Stomach (tissue), 9 donors: ENCODE data around the gene PAMR1. TPM values are rescaled to one million over a fixed set of nuclear protein-coding genes. Genes with fewer than 3 reads are reported as not detected.
A peak's percentile ranks its signal among the peaks of the same experiment; 100 is the strongest.

Experiments used
- DNase-seq, 2 donors: peaks; one replicate each; pipeline versions ENCODE4 v3.0.0 to v3.0.0-alpha.2; 2013 to 2019
- H3K27ac ChIP-seq, 5 donors: fragments of 200-600 bp in 4 of 5; sonication (generic) in 4 of 5; one replicate each; pipeline ENCODE4 v1.5.1; 2013 to 2019; ENCODE audit warnings: mild to moderate bottlenecking in 1 of 5, moderate library complexity in 1 of 5
- H3K27me3 ChIP-seq, 3 donors: fragments of 200-600 bp; sonication (generic); one replicate each; pipeline ENCODE4 v1.5.1; 2017 to 2019; ENCODE audit warnings: mixed run types in 1 of 3
- H3K36me3 ChIP-seq, 4 donors: fragments of 200-600 bp; sonication (generic); 1 replicate in 3 of 4; 2 replicates in 1 of 4; pipeline ENCODE4 v1.5.1; 2016 to 2019
- H3K4me1 ChIP-seq, 4 donors: fragments of 200-600 bp; sonication (generic); one replicate each; pipeline ENCODE4 v1.5.1; 2016 to 2019
- H3K4me3 ChIP-seq, 4 donors: fragments of 200-600 bp; sonication (generic) in 3 of 4; one replicate each; pipeline ENCODE4 v1.5.1; 2016 to 2019; ENCODE audit warnings: mild to moderate bottlenecking in 1 of 4
- H3K9me3 ChIP-seq, 4 donors: fragments of 200-600 bp; sonication (generic); one replicate each; pipeline ENCODE4 v1.5.1; 2016 to 2019
- CTCF ChIP-seq, 7 experiments: fragments of 450-650 bp in 4 of 7; fragments of 200-600 bp in 3 of 7; sonication (generic) in 3 of 7; IDR thresholded peaks; one replicate each; pipeline ENCODE4 v1.5.1; 2016 to 2019; ENCODE audit warnings: antibody characterized with exemption in 7 of 7, control low read depth in 2 of 7, mild to moderate bottlenecking in 1 of 7
- EP300 ChIP-seq: sonication (generic); formaldehyde crosslinking; IDR thresholded peaks from one replicate; pipeline ENCODE4 v1.6.1; 2017; ENCODE audit warnings: antibody characterized with exemption
- POLR2A ChIP-seq, 4 donors: fragments of 450-650 bp; IDR thresholded peaks; one replicate each; pipeline ENCODE4 v1.6.1; 2016; ENCODE audit warnings: antibody characterized with exemption in 4 of 4, control low read depth in 2 of 4, mild to moderate bottlenecking in 1 of 4, moderate library complexity in 1 of 4
- POLR2AphosphoS5 ChIP-seq, 3 donors: sonication (generic); formaldehyde crosslinking; IDR thresholded peaks; one replicate each; pipeline ENCODE4 v1.6.1; 2016; ENCODE audit warnings: antibody characterized with exemption in 3 of 3
- WGBS, 5 donors: extraction: QIAGEN DNeasy Blood & Tissue Kit in 3 of 5; methylation state at CpG; one replicate each; pipeline versions ENCODE4 v1.1.5 to v1.1.7; 2013 to 2018; 5-methylcytosine and 5-hydroxymethylcytosine counted together
- intact Hi-C: fragments of 100-400 bp; cut with DNase I; formaldehyde crosslinking; loops from one replicate; pipeline ENCODE4 v1.15.1; 2023; ENCODE audit warnings: low total_unique reads
- polyA plus RNA-seq, 3 donors: library from polyadenylated mRNA; stranded (reverse); fragments of 200-250 nt; gene quantifications; one replicate each; pipeline ENCODE4 v1.2.3, GENCODE V29; 2013
- total RNA-seq, 5 donors: library from RNA; depleted of rRNA; stranded (reverse); fragments of >200 nt; gene quantifications; one replicate each; pipeline versions ENCODE4 v1.1.0 to v1.2.3, GENCODE V29; 2014 to 2016
- donor health status: healthy with polysubstance abuse.
- donor health status: Bipolar disorder and iron deficiency.
- donor health status: healthy.

Gene PAMR1
- total and polyA plus RNA-seq, 8 donors = under 0.01 to 26.8 (median 0.58) TPM; not detected in 1

GRCh38 chr11:35419830-35420333 lies 105.5 kb downstream of the PAMR1 start:
- WGBS, 5 donors = 1 to 5% (median 2%) methylated on average over 18 to 41 of the region's 41 CpGs
- H3K27ac ChIP-seq = no peak overlapping the region
- intact Hi-C loops = no loop called here
- peaks cover 0 to 83% (median 36%) of the 10 kb centered on the region in 3 donors for H3K27me3 ChIP-seq
- no peaks in the 10 kb centered on the region for H3K9me3 ChIP-seq
- TF ChIP-seq POLR2AphosphoS5 (IDR thresholded peaks at IDR 0.05) = no peak
- no peak for TF ChIP-seq CTCF (IDR thresholded peaks at IDR 0.05)
- H3K4me1 ChIP-seq = peaks cover 18 to 27% (median 25%) of the 10 kb centered on the region in 4 donors
- peak overlapping the region; percentile 51 to 70 (median 60) for H3K4me3 ChIP-seq
- H3K36me3 ChIP-seq = no peaks in the 10 kb centered on the region
- peak in 1 of 2 donors; percentile 51 for DNase-seq

- peak within 1 kb of the TSS; percentile 51 to 70 (median 60) for H3K4me3 ChIP-seq
- intact Hi-C loops = no loop called here
- H3K4me1 ChIP-seq = peaks cover 18 to 27% (median 25%) of the 10 kb centered on the region in 4 donors
- no peak within 1 kb of the TSS for H3K27ac ChIP-seq
- H3K36me3 ChIP-seq = no peaks in the 10 kb centered on the region
- peak in 1 of 2 donors; percentile 75 for DNase-seq
- peaks cover 0 to 85% (median 36%) of the 10 kb centered on the region in 3 donors for H3K27me3 ChIP-seq
- TF ChIP-seq EP300 (no peak), POLR2AphosphoS5 (IDR thresholded peaks at IDR 0.05) (no peak), POLR2A (IDR thresholded peaks at IDR 0.05) (no peak), CTCF (IDR thresholded peaks at IDR 0.05) (no peak)
- 0 to 2% (median 1%) methylated on average over 30 to 71 of the region's 71 CpGs for WGBS, 5 donors
- H3K9me3 ChIP-seq = no peaks in the 10 kb centered on the region
Measured at GRCh38 chr11:35419184-35419829, 106.1 kb downstream of the PAMR1 start, which contains the start of gene SLC1A2. SLC1A2 (minus strand) TSS chr11:35419558; CDS start chr11:35418966, 592 bp downstream.

- H3K9me3 ChIP-seq = no peaks in the 10 kb centered on the region
- TF ChIP-seq CTCF (IDR thresholded peaks at IDR 0.05) (no peak), EP300 (no peak), POLR2AphosphoS5 (IDR thresholded peaks at IDR 0.05) (no peak), POLR2A (IDR thresholded peaks at IDR 0.05) (no peak)
- WGBS, 5 donors = 5 to 19% (median 9%) methylated on average over 55 to 69 of the region's 69 CpGs
- no peaks in the 10 kb centered on the region for H3K36me3 ChIP-seq
- peak overlapping the region; percentile 51 to 70 (median 60) for H3K4me3 ChIP-seq
- peaks cover 18 to 27% (median 25%) of the 10 kb centered on the region in 4 donors for H3K4me1 ChIP-seq
- H3K27me3 ChIP-seq = peaks cover 0 to 81% (median 36%) of the 10 kb centered on the region in 3 donors
- intact Hi-C loops = no loop called here
- no peak overlapping the region for H3K27ac ChIP-seq
- DNase-seq = peak in 1 of 2 donors; percentile 60
Measured at GRCh38 chr11:35418282-35419183, 106.9 kb downstream of the PAMR1 start.

- Histone ChIP-seq H3K4me3 (no peak overlapping the region), H3K27me3 (peaks cover 0 to 57% (median 32%) of the 10 kb centered on the region in 3 donors), H3K9me3 (no peaks in the 10 kb centered on the region), H3K27ac (no peak overlapping the region), H3K4me1 (peaks cover 18 to 26% (median 24%) of the 10 kb centered on the region in 4 donors), H3K36me3 (no peaks in the 10 kb centered on the region)
- DNase-seq = no peak
- TF ChIP-seq CTCF (IDR thresholded peaks at IDR 0.05) (no peak), POLR2A (IDR thresholded peaks at IDR 0.05) (no peak), EP300 (no peak), POLR2AphosphoS5 (IDR thresholded peaks at IDR 0.05) (no peak)
- 73 to 87% (median 77%) methylated on average over 2 of the region's 2 CpGs for whole genome bisulfite sequencing, 5 donors
- intact Hi-C loops = no loop called here
Measured at GRCh38 chr11:35415487-35415886, 109.9 kb downstream of the PAMR1 start.
